GM19397 (cell line): Measurements from ENCODE around the gene CD47.
A peak's percentile ranks its signal among the peaks of the same experiment; 100 is the strongest.

Experiments
- ATAC-seq: cut with Tn5 transposase; IDR thresholded peaks from one replicate; pipeline ENCODE4 v1.9.1; 2021; ENCODE audit warnings: mild to moderate bottlenecking, moderate library complexity; ENCODE audit not compliant: unreplicated experiment

CD47 gene

DNA sequence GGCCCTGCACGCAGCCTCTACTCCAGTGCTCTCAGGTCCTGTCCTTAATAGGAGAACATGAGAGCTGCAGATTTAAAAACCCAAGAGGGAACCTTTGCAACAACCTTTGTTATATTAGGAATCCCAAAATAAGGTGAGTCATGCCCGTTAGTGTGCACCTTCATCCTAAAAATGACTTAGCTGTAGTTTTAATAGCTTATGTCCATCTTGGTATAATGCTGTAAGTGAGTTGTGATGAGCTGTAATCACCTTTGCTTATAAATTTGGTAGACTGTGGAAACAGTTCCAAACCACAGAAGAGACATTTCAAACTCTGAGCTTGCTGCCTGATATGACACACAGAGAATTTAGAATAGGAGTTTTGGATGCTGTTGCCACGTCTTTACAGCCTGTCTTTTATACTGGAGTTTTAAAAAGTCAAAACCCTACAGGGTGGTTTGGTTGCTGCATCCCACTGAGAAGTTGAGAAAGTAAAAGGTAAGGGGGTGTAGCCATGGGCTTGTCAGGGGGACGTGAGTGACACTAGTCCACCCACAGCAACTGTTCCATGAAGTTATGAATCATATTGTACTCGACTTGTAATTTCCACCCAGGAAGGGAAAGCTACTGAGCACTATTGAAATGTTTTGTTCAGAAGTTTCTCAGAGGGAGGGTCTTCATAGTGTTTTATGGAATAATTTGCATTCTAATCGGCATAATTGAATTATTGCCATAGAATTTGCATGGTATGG, 27.4 kb upstream of the CD47 start:
- ATAC-seq, result no peak

DNA sequence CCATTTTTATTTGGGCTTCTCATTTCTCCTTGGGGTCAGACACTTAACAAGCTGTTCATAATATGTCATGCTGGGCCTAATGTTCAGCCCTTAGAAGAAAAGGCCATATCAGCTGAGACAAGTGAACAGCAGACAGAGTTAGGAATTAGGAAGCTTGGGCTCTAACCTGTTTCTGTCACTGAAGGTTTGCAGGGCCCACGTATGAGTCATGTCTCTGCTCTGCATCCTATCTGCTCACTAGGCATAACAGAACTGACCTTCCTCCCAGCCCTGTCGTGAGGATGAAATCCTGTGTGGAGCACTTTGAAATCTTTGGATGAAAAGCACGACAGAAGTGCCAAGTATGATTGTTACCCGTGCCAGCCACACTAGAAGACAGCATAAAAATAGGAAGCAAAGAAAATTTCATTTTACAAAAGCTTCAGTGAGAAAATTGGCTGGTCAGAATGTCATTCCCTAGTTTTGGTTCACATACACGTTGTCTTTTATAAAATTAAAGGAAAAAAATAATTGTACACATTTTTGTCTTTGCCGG, 26.5 kb upstream of the CD47 start:
- ATAC-seq, result no peak

DNA sequence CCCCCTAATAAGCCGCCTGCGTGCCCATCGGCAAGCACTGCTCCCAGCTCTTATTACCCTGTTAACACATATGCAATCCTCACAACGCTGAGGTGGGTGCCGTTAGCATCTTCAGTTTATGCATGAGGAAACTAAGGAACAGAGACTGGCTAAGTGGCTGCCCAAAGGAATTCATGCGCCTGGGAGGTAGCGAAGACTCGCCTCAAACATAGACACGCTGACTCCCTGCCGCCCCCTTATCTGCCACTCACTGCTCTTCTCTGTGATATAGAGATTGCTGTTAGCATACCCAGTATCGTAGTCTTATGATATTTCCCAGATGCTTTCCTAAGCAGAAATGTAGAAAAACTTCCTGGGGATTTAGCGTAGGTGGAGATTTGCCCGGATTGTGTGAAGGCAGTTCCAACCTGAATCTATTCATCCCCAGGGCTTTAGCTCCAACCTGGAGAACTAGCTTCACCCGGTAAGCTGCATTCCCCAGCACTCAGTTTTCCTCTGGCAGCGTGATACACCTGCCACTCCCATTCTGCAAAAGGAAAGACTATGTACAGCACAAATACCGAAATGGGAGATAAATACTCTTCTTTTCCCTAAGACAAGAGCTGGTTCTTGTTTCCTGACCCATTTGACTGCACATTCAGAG, 23.7 kb upstream of the CD47 start:
- ATAC-seq, result no peak

DNA sequence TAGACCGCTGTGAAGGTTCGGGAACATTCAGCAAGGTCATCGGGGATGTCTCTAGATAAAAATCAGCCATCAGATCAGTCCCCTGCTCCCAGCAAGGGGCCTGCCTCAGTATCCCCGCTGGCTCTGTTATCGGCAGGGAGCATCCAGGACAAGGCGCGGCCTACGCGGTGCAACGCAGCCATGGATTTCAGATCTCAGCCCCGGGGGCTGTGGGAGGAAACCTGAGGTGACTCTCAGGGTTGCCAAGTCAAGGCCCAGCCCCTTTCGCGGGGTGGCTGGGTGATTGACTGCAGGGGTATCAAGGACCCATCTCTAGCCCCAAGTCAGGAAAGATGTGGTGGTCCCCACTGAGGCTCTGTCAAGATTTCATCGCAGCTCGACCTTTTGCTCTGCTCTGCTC, 23.1 kb upstream of the CD47 start:
- ATAC-seq, result no peak

DNA sequence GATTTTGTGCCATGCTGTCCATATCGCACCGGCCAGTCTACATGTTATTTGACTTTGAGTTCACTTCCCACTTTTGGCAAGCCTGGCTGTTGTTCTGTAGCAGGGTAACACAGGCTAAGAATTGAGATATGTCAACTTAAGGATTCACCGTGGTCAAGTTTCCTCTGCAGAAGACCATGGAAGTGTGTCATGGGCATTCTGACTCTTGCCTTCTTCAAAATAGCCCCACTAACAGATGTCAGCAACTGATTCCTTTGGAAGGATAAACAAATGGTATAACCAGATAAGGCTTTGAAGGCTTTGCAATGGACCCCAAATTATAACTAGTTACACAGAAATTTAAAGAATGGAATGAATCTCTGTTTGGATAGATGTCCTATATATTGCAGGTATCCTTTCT, 20.1 kb upstream of the CD47 start:
- ATAC-seq, result no peak

DNA sequence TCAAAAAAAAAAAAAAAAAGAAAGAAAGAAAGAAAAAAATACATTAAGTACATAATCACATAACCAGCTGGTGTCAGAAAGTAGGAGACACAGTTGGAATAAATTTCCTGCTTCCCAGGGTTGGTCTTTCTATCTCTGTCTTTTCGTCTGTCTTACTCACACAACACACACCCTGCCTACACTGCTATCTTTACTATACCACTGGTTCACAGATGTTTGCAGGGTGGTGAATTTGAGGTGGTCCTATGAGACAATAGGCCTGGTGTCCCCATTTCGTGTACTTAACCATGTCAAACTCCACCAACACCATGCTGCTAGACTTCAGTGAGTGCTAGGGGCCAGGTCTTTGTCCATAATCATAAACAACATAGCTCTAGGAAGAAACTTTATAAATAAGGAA, 17.6 kb upstream of the CD47 start:
- ATAC-seq, result no peak

DNA sequence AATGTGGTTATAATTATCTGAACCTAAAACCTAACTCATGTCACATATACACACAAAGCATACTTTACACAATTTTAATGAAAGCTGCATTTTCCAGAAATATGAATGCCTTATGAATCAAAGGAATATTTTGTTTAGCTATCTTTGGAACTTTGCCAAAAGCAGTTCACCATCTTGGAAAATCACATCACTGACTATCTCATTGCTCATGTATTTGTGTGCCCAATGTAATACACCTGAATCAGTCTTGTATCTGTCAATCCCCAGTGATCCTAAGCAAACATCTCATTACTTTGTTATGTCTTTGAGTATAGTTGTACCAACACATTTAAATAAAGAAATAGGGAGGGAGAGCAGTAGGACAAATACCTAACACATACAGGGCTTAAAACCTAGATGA, 15.6 kb upstream of the CD47 start:
- ATAC-seq, result no peak

DNA sequence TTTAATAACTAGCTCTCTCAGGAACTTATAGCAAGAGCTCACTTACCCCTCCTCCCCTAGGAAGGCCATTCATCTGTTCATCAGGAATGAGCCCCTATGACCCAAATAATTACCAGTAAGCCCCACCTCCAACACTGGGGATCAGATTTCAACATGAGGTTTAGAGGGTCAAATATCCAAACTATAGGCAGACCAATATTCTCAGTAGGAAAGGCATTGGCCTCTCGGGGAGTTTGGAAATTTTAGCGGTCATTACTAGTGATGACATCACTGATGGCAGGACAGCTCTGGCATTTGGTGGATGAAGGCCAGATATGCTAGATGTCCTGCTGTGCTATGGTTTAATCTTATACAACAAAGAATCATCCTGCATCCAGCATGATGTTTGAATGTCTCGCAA, 15.2 kb upstream of the CD47 start:
- ATAC-seq, result no peak

DNA sequence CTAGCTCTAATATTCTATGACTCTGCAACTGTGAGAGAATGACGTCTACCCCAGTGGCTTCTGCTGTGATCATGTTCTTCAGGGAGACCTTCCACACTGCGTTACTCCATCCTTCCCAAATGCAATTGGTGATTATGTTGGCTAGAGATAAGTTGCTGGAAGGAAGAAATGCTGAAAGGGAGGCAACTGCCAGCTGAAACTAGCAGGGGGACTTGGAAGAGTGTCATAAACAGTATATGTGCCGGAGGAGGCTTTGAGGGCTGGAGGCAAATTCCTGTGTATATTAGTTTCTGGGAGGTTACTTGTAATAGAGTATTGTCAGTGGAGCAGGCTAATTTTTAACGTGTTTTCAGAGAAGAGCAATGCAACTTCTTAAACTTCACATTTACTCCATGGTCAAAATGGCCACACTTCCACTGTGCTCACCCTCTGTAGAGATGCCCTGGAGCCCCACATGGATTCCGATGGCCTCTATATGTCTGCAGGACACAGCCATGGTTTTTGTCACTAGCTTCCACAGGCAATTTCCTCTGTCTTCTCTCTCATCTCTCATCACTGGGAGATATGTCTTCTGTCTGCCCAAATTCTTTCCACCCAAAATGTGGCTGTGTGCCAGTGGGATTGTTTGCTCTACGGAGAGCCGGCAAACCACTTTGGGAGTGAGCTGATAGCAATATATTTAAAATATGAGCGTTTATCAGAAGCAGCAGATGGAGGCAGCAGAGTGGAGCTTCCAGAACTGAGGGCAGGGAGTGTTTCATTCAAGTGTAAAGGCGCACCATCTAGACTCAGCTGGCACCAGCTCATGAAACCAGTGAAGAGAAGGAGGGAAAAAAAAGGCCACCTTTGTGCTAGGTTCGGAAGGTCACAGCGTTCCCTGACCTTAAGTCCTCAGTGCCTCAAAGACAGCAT, 13.3 kb upstream of the CD47 start:
- ATAC-seq, result no peak

DNA sequence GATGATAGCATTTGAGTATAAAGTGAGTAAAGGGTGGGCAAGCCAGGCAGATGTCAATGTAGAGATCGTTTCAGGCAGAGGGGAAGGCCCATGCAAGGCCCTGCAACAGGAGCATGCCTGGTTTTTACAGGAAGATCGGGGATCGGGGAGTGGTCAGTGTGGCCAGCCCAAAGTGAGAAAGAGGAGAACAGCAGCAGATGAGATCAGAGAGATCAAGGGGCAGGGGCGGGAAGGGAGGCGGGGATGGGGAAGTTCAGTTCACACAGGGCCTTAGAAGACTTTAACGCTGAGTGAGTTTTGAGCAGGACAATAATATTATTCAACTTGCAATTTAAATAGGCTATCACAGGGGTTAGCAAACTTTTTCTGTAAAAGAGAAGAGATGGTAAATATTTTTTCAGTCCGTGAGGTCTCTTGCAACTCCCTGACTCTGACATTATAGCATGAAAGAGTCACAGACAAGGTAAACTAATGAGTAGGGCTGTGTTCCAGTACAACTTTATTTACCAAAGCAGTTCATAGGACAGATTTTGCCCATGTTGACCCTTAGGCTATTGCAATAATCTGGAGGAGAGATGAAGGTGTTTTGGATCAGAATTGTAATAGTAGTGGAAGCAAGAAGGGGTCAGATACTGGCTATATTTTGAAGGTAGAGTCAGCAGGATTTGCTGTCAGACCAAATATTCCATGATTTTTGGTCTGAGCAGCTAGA, 12.4 kb upstream of the CD47 start:
- ATAC-seq, result no peak

DNA sequence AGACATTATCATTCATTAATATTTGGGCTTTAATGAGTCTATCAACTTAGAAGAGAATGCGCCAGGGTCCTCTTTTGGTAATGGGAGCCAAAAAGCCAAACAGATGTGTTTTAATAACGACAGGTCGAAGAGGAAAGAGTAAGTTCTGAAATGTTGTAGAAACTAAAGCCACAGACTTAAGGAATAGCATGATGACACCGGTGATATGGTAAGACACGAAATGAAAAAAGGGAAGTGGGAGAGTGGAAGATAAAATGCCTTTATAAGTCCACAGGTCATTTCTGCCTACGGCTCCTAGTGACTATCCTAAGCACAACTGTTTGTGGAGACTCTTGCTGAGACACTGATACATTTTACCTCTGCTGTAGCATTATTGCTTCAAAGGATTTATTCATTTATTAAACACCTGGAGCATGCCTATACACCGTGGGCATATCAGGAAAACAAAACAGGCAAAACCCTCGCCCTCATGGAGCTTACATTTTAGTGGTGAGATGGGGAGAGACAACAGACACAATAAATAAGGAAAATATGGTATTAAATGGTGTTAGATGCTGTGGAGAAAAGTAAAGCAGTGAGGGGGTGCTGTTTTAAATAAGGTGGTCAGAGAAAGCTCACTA, 11.7 kb upstream of the CD47 start:
- ATAC-seq, result no peak

DNA sequence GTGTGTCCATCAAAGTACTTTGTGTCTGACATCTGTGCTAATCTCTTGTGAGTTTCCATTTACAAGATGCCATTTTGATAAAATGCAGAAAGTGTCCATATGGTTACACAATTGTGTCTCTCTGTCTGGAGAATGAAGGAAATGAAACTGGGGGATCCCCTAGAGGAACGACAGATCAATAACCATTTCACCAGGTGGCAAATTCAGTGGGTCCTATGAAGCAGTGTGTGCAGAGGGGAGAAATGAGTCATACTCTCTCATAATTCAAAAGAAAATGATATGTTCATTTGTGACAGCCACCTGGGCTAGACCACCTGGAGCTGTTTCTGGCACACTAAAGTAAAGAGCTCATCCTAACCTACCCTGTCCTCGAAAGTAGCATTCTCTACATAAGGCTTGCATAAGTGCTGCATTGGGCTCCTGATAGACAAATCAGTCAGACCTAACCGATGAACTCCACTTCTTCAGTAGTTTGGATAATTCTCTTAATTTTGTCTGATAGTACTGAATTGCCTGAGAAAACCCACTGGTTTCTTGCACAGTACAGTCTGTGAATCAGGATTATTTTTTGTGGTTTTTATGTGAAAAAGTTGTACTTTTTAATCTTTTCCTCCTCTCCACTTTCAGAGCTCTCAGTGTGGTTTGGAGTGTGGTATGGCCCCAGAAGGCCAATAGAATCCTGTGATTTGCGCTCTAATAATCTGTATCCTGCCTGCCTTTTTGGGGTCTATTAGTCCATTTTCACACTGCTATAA, 10.3 kb upstream of the CD47 start:
- ATAC-seq, result peak; percentile 84

DNA sequence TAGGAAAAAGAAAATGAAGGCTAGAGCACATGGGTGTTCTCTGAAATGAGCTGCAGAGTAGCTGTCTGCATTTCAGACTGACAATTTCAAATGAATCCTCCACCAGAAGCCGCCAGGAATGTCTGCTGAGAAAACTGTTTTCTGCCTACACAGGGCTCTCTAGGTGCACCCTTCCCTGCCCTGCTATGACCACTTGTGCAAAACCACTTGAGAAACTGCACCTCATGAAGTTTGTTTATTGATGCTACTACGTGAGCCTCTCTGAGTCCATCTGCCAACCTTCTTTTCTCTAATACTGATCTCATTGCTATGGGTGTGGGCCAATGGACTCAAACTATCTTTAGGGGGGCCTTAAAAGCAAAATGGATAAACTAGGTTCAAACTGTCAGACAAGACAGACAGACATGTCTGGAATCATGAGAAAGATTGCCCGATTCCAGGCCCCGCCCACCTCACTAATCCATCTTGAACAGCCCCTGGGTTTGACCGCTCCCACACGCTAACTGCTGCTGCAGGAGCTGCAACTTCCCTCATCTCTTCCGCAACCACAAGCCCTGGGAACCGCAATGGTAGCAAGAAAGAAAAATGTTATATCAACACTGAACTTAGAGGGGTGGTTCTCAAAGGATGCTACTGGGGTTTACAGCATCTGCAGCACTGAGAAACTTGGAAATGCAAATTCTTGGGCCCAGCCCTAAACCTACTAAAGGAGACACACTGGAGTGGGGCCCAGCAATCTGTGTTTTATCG, 9.0 kb upstream of the CD47 start:
- peak; percentile 27 for ATAC-seq

DNA sequence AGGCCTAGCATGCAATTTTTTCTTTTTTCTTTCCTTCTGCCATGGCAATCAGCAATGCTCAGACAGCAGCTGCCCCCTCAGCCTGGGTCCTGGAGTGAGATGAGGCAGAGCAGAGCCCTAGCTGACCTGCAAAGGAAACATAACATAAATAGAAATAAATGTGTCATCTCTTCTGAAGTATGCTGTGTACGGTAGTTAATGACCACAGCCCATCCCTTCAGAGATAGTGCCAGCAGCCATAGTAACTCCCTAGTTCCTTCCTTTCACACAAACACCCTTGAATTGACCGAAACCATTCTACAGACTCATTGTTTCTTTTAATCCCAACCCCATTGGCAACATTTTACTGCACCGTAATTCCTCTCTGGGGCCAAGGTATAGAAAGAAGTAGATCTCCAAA, 8.4 kb upstream of the CD47 start:
- ATAC-seq, result no peak

DNA sequence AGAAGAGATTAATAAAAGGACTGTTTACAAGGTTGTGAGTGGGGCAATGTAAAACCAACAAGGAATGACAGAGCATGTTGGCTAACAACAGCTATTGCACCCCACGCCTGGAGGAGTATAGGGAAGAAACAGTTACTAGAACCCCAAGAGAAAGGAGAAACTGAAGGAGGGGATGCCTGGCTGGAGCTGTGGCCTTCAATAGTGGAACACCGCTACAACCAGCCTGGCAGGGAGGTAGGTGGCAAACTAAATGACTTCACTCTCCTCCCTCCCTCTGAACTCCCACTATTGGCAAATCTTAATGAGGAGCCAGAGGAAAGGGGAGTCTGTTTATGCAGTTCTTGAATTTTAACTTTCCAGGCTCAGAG, 7.2 kb upstream of the CD47 start:
- ATAC-seq, result no peak

DNA sequence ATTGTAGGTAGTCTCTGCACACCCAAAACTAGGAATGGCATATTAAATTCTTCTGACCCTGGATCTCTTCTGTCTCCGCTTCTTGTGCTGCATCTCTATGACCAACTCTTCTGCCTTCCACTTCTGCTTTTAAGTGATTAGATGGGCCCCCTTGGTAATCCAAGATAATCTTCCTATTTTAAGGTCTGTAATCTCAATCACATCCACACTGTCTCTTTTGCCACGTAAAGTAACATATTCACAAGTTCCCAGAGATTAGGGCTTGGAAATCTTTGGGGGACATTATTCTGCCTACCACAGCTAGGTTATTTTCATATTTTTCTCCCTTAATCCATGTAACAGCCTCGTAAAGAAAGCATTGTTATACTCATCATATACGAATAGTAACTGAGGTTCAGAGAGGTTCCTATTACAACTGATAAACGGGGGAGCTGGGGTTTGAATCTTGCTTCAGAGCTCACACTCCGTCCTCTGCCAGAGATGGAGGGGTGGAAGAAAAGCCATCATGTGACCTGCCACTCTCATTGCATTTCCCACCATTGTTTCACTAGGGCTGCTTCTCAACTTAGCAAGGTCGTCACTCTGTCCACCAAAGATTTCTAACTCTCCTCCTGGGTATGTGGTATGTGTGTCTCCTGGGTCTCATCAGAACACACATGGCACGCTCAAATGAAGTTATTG, 6.6 kb upstream of the CD47 start:
- ATAC-seq, result no peak

DNA sequence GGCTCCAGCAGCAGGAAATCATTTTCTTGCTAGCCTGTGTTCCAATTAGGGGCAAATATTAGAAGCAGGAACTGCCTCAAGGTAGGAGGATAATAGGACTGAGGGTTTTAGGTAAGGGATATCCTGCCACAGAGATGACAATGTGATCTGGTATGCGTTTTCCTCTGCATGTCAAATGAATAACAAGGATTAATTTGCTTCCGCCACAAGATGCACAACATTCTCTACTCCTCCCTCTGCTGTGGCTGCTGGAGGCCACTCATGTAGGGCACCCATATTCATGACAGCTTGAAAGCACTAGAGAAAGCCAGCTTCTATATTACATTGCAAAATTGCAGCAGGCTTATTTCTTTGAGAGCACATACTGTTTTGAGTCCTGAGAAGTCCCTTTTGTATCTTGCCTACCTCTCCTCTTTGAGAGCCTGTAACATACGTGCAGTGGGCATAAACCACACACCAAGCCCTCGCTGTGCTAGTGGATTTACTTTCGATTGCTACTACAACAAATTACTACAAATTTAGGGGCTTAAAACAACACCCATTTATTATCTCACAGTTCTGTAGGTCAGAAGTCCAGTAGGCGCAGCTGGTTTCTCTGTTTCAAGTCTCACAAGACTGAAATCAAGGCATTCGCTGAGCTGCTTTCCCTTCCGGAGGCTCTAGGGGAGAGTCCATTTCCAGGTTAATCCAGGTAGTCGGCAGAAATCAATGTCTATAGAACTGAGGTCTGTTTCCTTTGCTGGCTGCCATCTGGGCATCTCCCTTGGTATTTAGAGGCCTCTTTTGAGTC, 5.9 kb upstream of the CD47 start:
- ATAC-seq, result no peak

DNA sequence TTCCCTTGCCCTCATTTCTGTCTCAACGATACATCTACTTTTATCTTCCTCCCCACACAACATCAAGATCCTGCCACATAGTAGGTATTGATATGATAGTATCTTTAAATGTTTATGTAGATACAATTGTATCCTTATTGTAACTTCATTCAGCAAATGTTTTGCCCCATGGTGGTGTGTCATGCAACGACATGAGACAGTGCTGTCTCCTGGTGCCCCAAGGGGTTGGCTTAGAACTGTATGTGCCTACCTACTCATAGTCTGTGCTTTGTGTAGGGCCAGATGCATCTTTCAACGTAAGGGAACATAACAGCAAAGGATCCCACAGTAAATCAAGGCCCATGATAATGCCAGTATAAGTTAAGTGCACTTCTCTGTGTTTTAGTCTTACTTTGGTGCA, 2.8 kb upstream of the CD47 start:
- no peak for ATAC-seq
